Measurements from ENCODE around the gene SLC11A2. TPM values are rescaled to one million over a fixed set of nuclear protein-coding genes. Genes with fewer than 3 reads are reported as not detected.

The SLC11A2 gene
- polyA plus RNA-seq, 1 of the 3 experiments (the other 2 are of a cell fraction), result 27.7 TPM

GRCh38 chr12:50992819-50993218, 33.4 kb downstream of the SLC11A2 start:
- 43% methylated on average over 2 of the region's 2 CpGs for WGBS (ENCODE audit: low lambda C conversion rate)
- TF ChIP-seq TAF1 (IDR thresholded peaks at IDR 0.05; ENCODE audit: borderline replicate concordance, low read depth, low read length) (no peak), EP300 (IDR thresholded peaks at IDR 0.05; ENCODE audit: borderline replicate concordance in 1 of 2, low read depth in 1 of 2, low read length in 1 of 2) (no peak), GABPA (IDR thresholded peaks at IDR 0.05; ENCODE audit: low read depth) (no peak), RXRA (IDR thresholded peaks at IDR 0.05; ENCODE audit: borderline replicate concordance, low read depth) (no peak), RFX5 (IDR thresholded peaks at IDR 0.05; ENCODE audit: low read length) (no peak), SIN3A (IDR thresholded peaks at IDR 0.05; ENCODE audit: borderline replicate concordance, low read depth, low read length) (no peak), JUND (IDR thresholded peaks at IDR 0.05) (no peak), IRF3 (IDR thresholded peaks at IDR 0.05; ENCODE audit: low read depth, low read length) (no peak), REST (IDR thresholded peaks at IDR 0.05; ENCODE audit: low read depth, low read length) (no peak), ZBTB33 (IDR thresholded peaks at IDR 0.05; ENCODE audit: borderline replicate concordance, low read depth) (no peak), MXI1 (IDR thresholded peaks at IDR 0.05; ENCODE audit: low read depth, low read length) (no peak), MEF2A (IDR thresholded peaks at IDR 0.05; ENCODE audit: borderline replicate concordance, low read depth) (no peak), FOSL2 (IDR thresholded peaks at IDR 0.05; ENCODE audit: borderline replicate concordance, low read depth) (no peak), TCF12 (IDR thresholded peaks at IDR 0.05) (no peak)
- Histone ChIP-seq H3K79me2 (ENCODE audit: insufficient read depth) (no peaks in the 10 kb centered on the region), H3K9me3 (no peaks in the 10 kb centered on the region), H4K20me1 (ENCODE audit: insufficient read depth) (no peaks in the 10 kb centered on the region), H3K4me2 (no peak overlapping the region), H3K9me2 (no peaks in the 10 kb centered on the region), H3K4me3 (ENCODE audit: low read depth in 2 of 2, low read length in 1 of 2) (no peak overlapping the region), H3K27me3 (ENCODE audit: insufficient read depth) (no peaks in the 10 kb centered on the region), H3K4me1 (ENCODE audit: control insufficient read depth in 1 of 2, insufficient read depth in 2 of 2, low read depth in 1 of 2, low read length in 1 of 2) (no peaks in the 10 kb centered on the region), H3K36me3 (replicated peaks in 1 of 2; ENCODE audit: control insufficient read depth in 1 of 2, insufficient read depth in 2 of 2, low read length in 1 of 2) (peaks cover 53 to 57% of the 10 kb centered on the region in 2 experiments), H3F3A (replicated peaks; ENCODE audit: insufficient read depth) (peaks cover 4% of the 10 kb centered on the region), H3K27ac (ENCODE audit: low read depth in 2 of 2, low read length in 1 of 2) (no peak overlapping the region), H2AFZ (ENCODE audit: low read depth) (no peak overlapping the region), H3K9ac (no peak overlapping the region)
- ChIA-PET POLR2A (interaction anchor here (0.6 kb wide), 1 partner anchor 167 kb away, joined by 3 read pairs; no protein-coding TSS in a partner anchor), CTCF (no interaction called here)
- no peak for DNase-seq
